CD4-positive, alpha-beta memory T cell (primary cell): ENCODE data around the gene ZGPAT. TPM values are rescaled to one million over a fixed set of nuclear protein-coding genes. Genes with fewer than 3 reads are reported as not detected.

Source experiments
- CTCF ChIA-PET: fragments of 350-600 bp; sonication (Branson Sonifier 250); formaldehyde crosslinking; loops from one replicate; lab custom pipeline; 2021; ENCODE audit warnings: inconsistent platforms; ENCODE audit not compliant: partially characterized antibody; lab: Charles Lee
- POLR2A ChIA-PET: fragments of 350-600 bp; sonication (Branson Sonifier 250); formaldehyde crosslinking; loops from one replicate; lab custom pipeline; 2021; ENCODE audit not compliant: partially characterized antibody; lab: Charles Lee
- DNase-seq, 5 donors: peaks; one replicate each; pipeline versions ENCODE4 v3.0.0 to v3.0.0-alpha.2; 2020 to 2022; ENCODE audit warnings: mixed read lengths in 1 of 5
- H3K27ac ChIP-seq: one replicate; pipeline ENCODE4 v1.7.0; 2013; ENCODE audit warnings: low read depth, low read length
- H3K27me3 ChIP-seq: 2 replicates; pipeline ENCODE4 v1.7.0; 2013; ENCODE audit warnings: mild to moderate bottlenecking, low read length, moderate library complexity; ENCODE audit not compliant: insufficient read depth
- H3K36me3 ChIP-seq: 2 replicates; pipeline ENCODE4 v1.7.0; 2013; ENCODE audit warnings: mild to moderate bottlenecking, low read length, moderate library complexity; ENCODE audit not compliant: insufficient read depth
- H3K4me1 ChIP-seq: 2 replicates; pipeline ENCODE4 v1.7.0; 2013; ENCODE audit warnings: mild to moderate bottlenecking, low read length, moderate library complexity; ENCODE audit not compliant: insufficient read depth
- H3K4me3 ChIP-seq, 2 donors: one replicate each; pipeline ENCODE4 v1.7.0; 2013; ENCODE audit warnings: low read length in 2 of 2, mild to moderate bottlenecking in 1 of 2
- H3K9me3 ChIP-seq, 2 donors: one replicate each; pipeline ENCODE4 v1.7.0; 2013; ENCODE audit warnings: low read length in 2 of 2, control low read depth in 1 of 2; ENCODE audit not compliant: control insufficient read depth in 1 of 2
- H3K27ac Mint-ChIP-seq, 7 donors: one replicate each; pipeline ENCODE4 v1.8.0; 2020 to 2021; ENCODE audit warnings: mixed read lengths in 7 of 7, mild to moderate bottlenecking in 6 of 7, inconsistent platforms in 3 of 7, moderate library complexity in 3 of 7
- H3K27me3 Mint-ChIP-seq, 2 donors: one replicate each; pipeline ENCODE4 v1.8.0; 2020 to 2021; ENCODE audit warnings: mixed read lengths in 2 of 2
- H3K36me3 Mint-ChIP-seq, 2 donors: one replicate each; pipeline ENCODE4 v1.8.0; 2020 to 2021; ENCODE audit warnings: mixed read lengths in 2 of 2, inconsistent platforms in 1 of 2, mild to moderate bottlenecking in 1 of 2
- H3K4me1 Mint-ChIP-seq, 4 donors: one replicate each; pipeline ENCODE4 v1.8.0; 2020 to 2021; ENCODE audit warnings: mixed read lengths in 4 of 4, mild to moderate bottlenecking in 1 of 4
- H3K4me3 Mint-ChIP-seq, 8 donors: one replicate each; pipeline ENCODE4 v1.8.0; 2020 to 2021; ENCODE audit warnings: mixed read lengths in 8 of 8, mild to moderate bottlenecking in 7 of 8, moderate library complexity in 6 of 8, inconsistent platforms in 3 of 8
- H3K9me3 Mint-ChIP-seq, 8 donors: one replicate each; pipeline ENCODE4 v1.8.0; 2020 to 2021; ENCODE audit warnings: mixed read lengths in 8 of 8, mild to moderate bottlenecking in 5 of 8, inconsistent platforms in 3 of 8, moderate library complexity in 1 of 8
- intact Hi-C: fragments of 100-400 bp; cut with micrococcal nuclease; formaldehyde crosslinking; loops from one replicate; pipeline ENCODE4 v1.15.1; 2023
- polyA plus RNA-seq, 2 donors: library from polyadenylated mRNA; unstranded; fragments of 300-500 nt; fragmentation: Illumina TruSeq; gene quantifications; one replicate each; pipeline ENCODE4 v1.2.3, GENCODE V29; 2021
- total RNA-seq, 2 experiments: library from RNA; stranded (reverse); gene quantifications; one replicate each; pipeline ENCODE4 v1.2.3, GENCODE V29; 2021

The ZGPAT gene
- total and polyA plus RNA-seq, 4 experiments from 2014 or later: 34.6 to 69.5 (median 53.5) TPM

- no peaks in the 10 kb centered on the region for H3K36me3 ChIP-seq
- intact Hi-C loops: loop anchor here (2.0 kb wide), 1 partner anchor 13 kb away; the partner anchor contains the start of gene LIME1
- no peak overlapping the region for H3K27ac ChIP-seq
- no peaks in the 10 kb centered on the region for H3K9me3 ChIP-seq
- H3K27me3 Mint-ChIP-seq: no peaks in the 10 kb centered on the region
- no peak for DNase-seq
- H3K4me1 Mint-ChIP-seq: peaks cover 8 to 35% (median 18%) of the 10 kb centered on the region in 4 donors
- H3K4me1 ChIP-seq: peaks cover 25% of the 10 kb centered on the region
- no peak overlapping the region for H3K4me3 ChIP-seq
- ChIA-PET POLR2A (interaction anchor here (0.9 to 5.7 kb wide), 7 partner anchors 8 to 108 kb away, joined by 4 to 98 read pairs (median 5); partner anchors contain the start of genes ARFRP1, LIME1, SLC2A4RG and STMN3), CTCF (interaction anchor here (1.0 to 2.1 kb wide), 8 partner anchors 9 to 92 kb away, joined by 3 to 9 read pairs (median 4); partner anchors contain the start of genes LIME1 and RTEL1)
- peak overlapping the region in 1 of 8 donors; percentile 35 for H3K4me3 Mint-ChIP-seq
- H3K9me3 Mint-ChIP-seq: no peaks in the 10 kb centered on the region
- no peaks in the 10 kb centered on the region for H3K27me3 ChIP-seq
- H3K36me3 Mint-ChIP-seq: no peaks in the 10 kb centered on the region
- H3K27ac Mint-ChIP-seq: peak overlapping the region in 4 of 7 donors; percentile 7 to 53 (median 44)
Measured at GRCh38 chr20:63749597-63750508, 42.0 kb downstream of the ZGPAT start.

GRCh38 chr20:63750807-63751470, 43.1 kb downstream of the ZGPAT start:
- ChIA-PET CTCF (interaction anchor here (1.0 to 2.1 kb wide), 8 partner anchors 9 to 93 kb away, joined by 3 to 9 read pairs (median 4); partner anchors contain the start of genes LIME1 and RTEL1), POLR2A (interaction anchor here (0.6 to 5.7 kb wide), 8 partner anchors 9 to 109 kb away, joined by 3 to 98 read pairs (median 4); partner anchors contain the start of genes ARFRP1, LIME1, SLC2A4RG and STMN3)
- H3K27ac ChIP-seq: peak overlapping the region; percentile 55
- no peaks in the 10 kb centered on the region for H3K36me3 ChIP-seq
- DNase-seq: peak; percentile 60 to 70 (median 68)
- H3K27ac Mint-ChIP-seq: peak overlapping the region; percentile 86 to 92 (median 91)
- H3K4me1 ChIP-seq: peaks cover 25% of the 10 kb centered on the region
- H3K9me3 ChIP-seq: no peaks in the 10 kb centered on the region
- H3K4me1 Mint-ChIP-seq: peaks cover 9 to 35% (median 19%) of the 10 kb centered on the region in 4 donors
- intact Hi-C loops: loop anchor here (1.0 to 2.0 kb wide), 3 partner anchors 11 to 44 kb away; partner anchors contain the start of genes ARFRP1 and LIME1
- peak overlapping the region; percentile 60 to 82 (median 78) for H3K4me3 Mint-ChIP-seq
- H3K27me3 Mint-ChIP-seq: no peaks in the 10 kb centered on the region
- no peaks in the 10 kb centered on the region for H3K36me3 Mint-ChIP-seq
- H3K4me3 ChIP-seq: peak overlapping the region in 1 of 2 donors; percentile 60
- H3K9me3 Mint-ChIP-seq: no peaks in the 10 kb centered on the region
- no peaks in the 10 kb centered on the region for H3K27me3 ChIP-seq

GRCh38 chr20:63751471-63752271, 43.8 kb downstream of the ZGPAT start:
- POLR2A ChIA-PET: interaction anchor here (0.6 to 5.7 kb wide), 6 partner anchors 10 to 177 kb away, joined by 3 to 98 read pairs (median 14); partner anchors contain the start of genes ARFRP1, HELZ2, LIME1 and SLC2A4RG
- Histone ChIP-seq H3K36me3 (no peaks in the 10 kb centered on the region), H3K27me3 (no peaks in the 10 kb centered on the region), H3K27ac (peak overlapping the region; percentile 55), H3K4me3 (peak overlapping the region in 1 of 2 donors; percentile 60), H3K9me3 (no peaks in the 10 kb centered on the region), H3K4me1 (peaks cover 30% of the 10 kb centered on the region)
- intact Hi-C loops: loop anchor here (1.0 to 2.0 kb wide), 3 partner anchors 11 to 44 kb away; partner anchors contain the start of genes ARFRP1 and LIME1
- no peaks in the 10 kb centered on the region for H3K27me3 Mint-ChIP-seq
- DNase-seq: no peak
- H3K27ac Mint-ChIP-seq: peak overlapping the region in 6 of 7 donors; percentile 86 to 92 (median 90)
- H3K4me3 Mint-ChIP-seq: peak overlapping the region; percentile 60 to 82 (median 78)
- H3K36me3 Mint-ChIP-seq: no peaks in the 10 kb centered on the region
- CTCF ChIA-PET: interaction anchor here (1.2 to 2.1 kb wide), 4 partner anchors 15 to 46 kb away, joined by 3 to 9 read pairs (median 4); partner anchors contain the start of gene LIME1
- no peaks in the 10 kb centered on the region for H3K9me3 Mint-ChIP-seq
- H3K4me1 Mint-ChIP-seq: peaks cover 12 to 39% (median 24%) of the 10 kb centered on the region in 4 donors

GRCh38 chr20:63752411-63753101, 44.7 kb downstream of the ZGPAT start:
- no peak overlapping the region for H3K4me3 Mint-ChIP-seq
- POLR2A ChIA-PET: interaction anchor here (0.6 to 5.7 kb wide), 3 partner anchors 15 to 178 kb away, joined by 3 to 98 read pairs (median 23); partner anchors contain the start of genes ARFRP1, HELZ2, LIME1 and SLC2A4RG
- H3K9me3 Mint-ChIP-seq: no peaks in the 10 kb centered on the region
- no peak for DNase-seq
- H3K4me1 Mint-ChIP-seq: peaks cover 13 to 45% (median 29%) of the 10 kb centered on the region in 4 donors
- no peak overlapping the region for H3K27ac ChIP-seq
- no peaks in the 10 kb centered on the region for H3K36me3 ChIP-seq
- H3K36me3 Mint-ChIP-seq: no peaks in the 10 kb centered on the region
- H3K4me1 ChIP-seq: peaks cover 31% of the 10 kb centered on the region
- no peaks in the 10 kb centered on the region for H3K9me3 ChIP-seq
- CTCF ChIA-PET: no interaction called here
- H3K27me3 ChIP-seq: no peaks in the 10 kb centered on the region
- H3K27me3 Mint-ChIP-seq: no peaks in the 10 kb centered on the region
- no peak overlapping the region for H3K27ac Mint-ChIP-seq
- intact Hi-C loops: no loop called here
- no peak overlapping the region for H3K4me3 ChIP-seq

GRCh38 chr20:63753381-63753780, 45.5 kb downstream of the ZGPAT start:
- Histone ChIP-seq H3K36me3 (no peaks in the 10 kb centered on the region), H3K9me3 (no peaks in the 10 kb centered on the region), H3K4me1 (peaks cover 31% of the 10 kb centered on the region), H3K27me3 (no peaks in the 10 kb centered on the region), H3K27ac (no peak overlapping the region), H3K4me3 (no peak overlapping the region)
- H3K9me3 Mint-ChIP-seq: no peaks in the 10 kb centered on the region
- intact Hi-C loops: no loop called here
- no peak for DNase-seq
- H3K27me3 Mint-ChIP-seq: peaks cover 0 to under 1% of the 10 kb centered on the region in 2 donors
- H3K4me3 Mint-ChIP-seq: peak overlapping the region in 1 of 8 donors; percentile 41
- peaks cover 13 to 47% (median 31%) of the 10 kb centered on the region in 4 donors for H3K4me1 Mint-ChIP-seq
- H3K27ac Mint-ChIP-seq: peak overlapping the region in 2 of 7 donors; percentile 24 to 61
- CTCF ChIA-PET: no interaction called here
- POLR2A ChIA-PET: no interaction called here
- H3K36me3 Mint-ChIP-seq: no peaks in the 10 kb centered on the region

GRCh38 chr20:63754008-63754407, 46.2 kb downstream of the ZGPAT start:
- peaks cover 11 to 46% (median 29%) of the 10 kb centered on the region in 4 donors for H3K4me1 Mint-ChIP-seq
- H3K4me1 ChIP-seq: peaks cover 31% of the 10 kb centered on the region
- no peak for DNase-seq
- no peaks in the 10 kb centered on the region for H3K36me3 Mint-ChIP-seq
- H3K27ac Mint-ChIP-seq: peak overlapping the region in 3 of 7 donors; percentile 5 to 66 (median 61)
- no peak overlapping the region for H3K4me3 ChIP-seq
- intact Hi-C loops: no loop called here
- H3K9me3 ChIP-seq: no peaks in the 10 kb centered on the region
- no peaks in the 10 kb centered on the region for H3K27me3 ChIP-seq
- no peaks in the 10 kb centered on the region for H3K9me3 Mint-ChIP-seq
- no peak overlapping the region for H3K27ac ChIP-seq
- ChIA-PET POLR2A (interaction anchor here (0.5 kb wide), 1 partner anchor 23 kb away, joined by 4 read pairs; no protein-coding TSS in a partner anchor), CTCF (no interaction called here)
- H3K27me3 Mint-ChIP-seq: peaks cover 0 to 2% of the 10 kb centered on the region in 2 donors
- H3K36me3 ChIP-seq: no peaks in the 10 kb centered on the region
- peak overlapping the region in 1 of 8 donors; percentile 33 for H3K4me3 Mint-ChIP-seq
